HG02870 (cell line): ENCODE results near the gene PRSS36.
A peak's percentile ranks its signal among the peaks of the same experiment; 100 is the strongest.

Experiments used
- ATAC-seq: cut with Tn5 transposase; IDR thresholded peaks from one replicate; pipeline ENCODE4 v1.9.1; 2021; ENCODE audit warnings: mild to moderate bottlenecking, moderate library complexity; ENCODE audit not compliant: unreplicated experiment

The PRSS36 gene

GRCh38 chr16:31128711-31129567 lies 20.9 kb downstream of the PRSS36 start:
- ATAC-seq = no peak

GRCh38 chr16:31127182-31127581 lies 22.7 kb downstream of the PRSS36 start:
- ATAC-seq = no peak

- ATAC-seq = no peak
Measured at GRCh38 chr16:31125844-31126243, 24.0 kb downstream of the PRSS36 start.

- no peak for ATAC-seq
Measured at GRCh38 chr16:31120129-31120528, 29.7 kb downstream of the PRSS36 start.

- ATAC-seq = no peak
Measured at GRCh38 chr16:31118223-31119155, 31.4 kb downstream of the PRSS36 start.

GRCh38 chr16:31117384-31118222 lies 32.3 kb downstream of the PRSS36 start, which contains the start of gene KAT8:
KAT8 (plus strand) TSS chr16:31117664; CDS start chr16:31117682, 18 bp downstream.
- ATAC-seq = peak; percentile 95

GRCh38 chr16:31114468-31114867 lies 35.4 kb downstream of the PRSS36 start:
- ATAC-seq = no peak

GRCh38 chr16:31113121-31114120 lies 36.4 kb downstream of the PRSS36 start:
- no peak for ATAC-seq

- no peak for ATAC-seq
Measured at GRCh38 chr16:31112711-31113110, 37.2 kb downstream of the PRSS36 start.

- no peak for ATAC-seq
Measured at GRCh38 chr16:31111881-31112466, 37.9 kb downstream of the PRSS36 start.

GRCh38 chr16:31110106-31111034 lies 39.5 kb downstream of the PRSS36 start:
- no peak for ATAC-seq

GRCh38 chr16:31109622-31110021 lies 40.2 kb downstream of the PRSS36 start:
- ATAC-seq = no peak

GRCh38 chr16:31108794-31109558 lies 40.9 kb downstream of the PRSS36 start:
- no peak for ATAC-seq

- ATAC-seq = peak; percentile 82
Measured at GRCh38 chr16:31108035-31108793, 41.7 kb downstream of the PRSS36 start, which contains the start of gene BCKDK. BCKDK (plus strand) TSS chr16:31108386; CDS start chr16:31109224, 838 bp downstream.

- peak; percentile 51 for ATAC-seq
Measured at GRCh38 chr16:31107465-31107867, 42.4 kb downstream of the PRSS36 start.
